ENCODE results near the gene A2ML1.

The A2ML1 gene

DNA sequence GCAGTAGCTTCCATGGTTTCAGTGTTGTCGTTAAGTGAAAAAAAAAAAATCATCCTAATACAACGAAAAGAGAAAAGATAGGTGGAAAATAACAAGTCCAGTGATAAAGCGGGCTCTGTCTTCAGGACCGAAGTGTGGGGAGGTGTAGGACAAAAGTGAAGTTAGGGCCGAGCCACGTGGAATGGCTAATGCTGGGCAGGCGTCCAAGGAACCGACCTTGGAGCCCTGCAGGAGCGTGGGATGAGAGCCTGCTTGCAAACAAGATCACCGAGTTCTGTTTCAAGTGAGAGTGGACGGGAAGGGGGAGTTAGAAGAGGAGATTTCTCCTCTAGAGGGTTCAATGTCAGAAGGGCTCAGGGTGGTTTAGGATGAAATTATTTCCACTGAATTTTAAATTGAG, 22.2 kb downstream of the A2ML1 start:
- Histone ChIP-seq H4K20me1 (ENCODE audit: control insufficient read depth, insufficient read depth, low read depth, low read length) (no peaks in the 10 kb centered on the region), H3K4me3 (ENCODE audit: low read length) (no peak overlapping the region), H3K9me3 (ENCODE audit: control insufficient read depth, insufficient read depth, low read length) (no peaks in the 10 kb centered on the region), H3K4me2 (ENCODE audit: low read length) (no peak overlapping the region), H3K36me3 (ENCODE audit: control insufficient read depth, low read length) (no peaks in the 10 kb centered on the region), H3F3A (ENCODE audit: control insufficient read depth, insufficient read depth) (no peaks in the 10 kb centered on the region), H3K27ac (ENCODE audit: low read depth, low read length) (no peak overlapping the region), H3K4me1 (ENCODE audit: control insufficient read depth, low read length) (no peaks in the 10 kb centered on the region), H3K79me2 (ENCODE audit: control insufficient read depth, low read length) (no peaks in the 10 kb centered on the region), H3K9me2 (replicated peaks; ENCODE audit: control insufficient read depth, low read length) (no peaks in the 10 kb centered on the region), H3K27me3 (ENCODE audit: control insufficient read depth, low read length) (no peaks in the 10 kb centered on the region; the same call in 1 of the 2 replicates)
- TF ChIP-seq, protein P1, sequence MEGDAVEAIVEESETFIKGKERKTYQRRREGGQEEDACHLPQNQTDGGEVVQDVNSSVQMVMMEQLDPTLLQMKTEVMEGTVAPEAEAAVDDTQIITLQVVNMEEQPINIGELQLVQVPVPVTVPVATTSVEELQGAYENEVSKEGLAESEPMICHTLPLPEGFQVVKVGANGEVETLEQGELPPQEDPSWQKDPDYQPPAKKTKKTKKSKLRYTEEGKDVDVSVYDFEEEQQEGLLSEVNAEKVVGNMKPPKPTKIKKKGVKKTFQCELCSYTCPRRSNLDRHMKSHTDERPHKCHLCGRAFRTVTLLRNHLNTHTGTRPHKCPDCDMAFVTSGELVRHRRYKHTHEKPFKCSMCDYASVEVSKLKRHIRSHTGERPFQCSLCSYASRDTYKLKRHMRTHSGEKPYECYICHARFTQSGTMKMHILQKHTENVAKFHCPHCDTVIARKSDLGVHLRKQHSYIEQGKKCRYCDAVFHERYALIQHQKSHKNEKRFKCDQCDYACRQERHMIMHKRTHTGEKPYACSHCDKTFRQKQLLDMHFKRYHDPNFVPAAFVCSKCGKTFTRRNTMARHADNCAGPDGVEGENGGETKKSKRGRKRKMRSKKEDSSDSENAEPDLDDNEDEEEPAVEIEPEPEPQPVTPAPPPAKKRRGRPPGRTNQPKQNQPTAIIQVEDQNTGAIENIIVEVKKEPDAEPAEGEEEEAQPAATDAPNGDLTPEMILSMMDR (IDR thresholded peaks at IDR 0.05; ENCODE audit: low read depth, low read length, poor library complexity, severe bottlenecking) = no peak
- no peak for TF ChIP-seq EZH2phosphoT487 (IDR thresholded peaks at IDR 0.05; ENCODE audit: borderline replicate concordance, low read length)

DNA sequence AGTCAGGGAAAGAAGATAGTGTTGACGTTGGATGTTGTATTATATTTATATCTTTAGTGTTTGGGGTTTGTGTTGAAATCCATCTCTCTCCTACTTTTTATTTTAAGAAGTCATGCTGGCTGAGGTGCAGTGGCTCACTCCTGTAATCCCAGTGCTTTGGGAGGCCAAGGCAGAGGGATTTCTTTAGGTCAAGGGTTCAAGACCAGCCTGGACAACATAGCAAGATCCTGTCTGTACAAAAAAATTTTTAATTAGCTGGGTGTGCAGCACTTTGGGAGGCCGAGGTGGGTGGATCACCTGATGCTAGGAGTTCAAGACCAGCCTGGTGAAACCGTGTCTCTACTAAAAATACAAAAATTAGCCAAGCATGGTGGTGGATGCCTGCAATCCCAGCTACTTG, 23.9 kb downstream of the A2ML1 start:
- Histone ChIP-seq H3K79me2 (ENCODE audit: control insufficient read depth, low read length) (no peaks in the 10 kb centered on the region), H3K27ac (ENCODE audit: low read depth, low read length) (no peak overlapping the region), H3K4me1 (ENCODE audit: control insufficient read depth, low read length) (no peaks in the 10 kb centered on the region), H3F3A (ENCODE audit: control insufficient read depth, insufficient read depth) (no peaks in the 10 kb centered on the region), H3K27me3 (ENCODE audit: control insufficient read depth, low read length) (no peaks in the 10 kb centered on the region; the same call in 1 of the 2 replicates), H3K9me2 (replicated peaks; ENCODE audit: control insufficient read depth, low read length) (no peaks in the 10 kb centered on the region), H3K4me3 (ENCODE audit: low read length) (no peak overlapping the region), H3K4me2 (ENCODE audit: low read length) (no peak overlapping the region), H3K36me3 (ENCODE audit: control insufficient read depth, low read length) (no peaks in the 10 kb centered on the region), H3K9me3 (ENCODE audit: control insufficient read depth, insufficient read depth, low read length) (no peaks in the 10 kb centered on the region), H4K20me1 (ENCODE audit: control insufficient read depth, insufficient read depth, low read depth, low read length) (no peaks in the 10 kb centered on the region)
- TF ChIP-seq, protein P1 (IDR thresholded peaks at IDR 0.05; ENCODE audit: low read depth, low read length, poor library complexity, severe bottlenecking) = no peak
- TF ChIP-seq EZH2phosphoT487 (IDR thresholded peaks at IDR 0.05; ENCODE audit: borderline replicate concordance, low read length) = no peak

DNA sequence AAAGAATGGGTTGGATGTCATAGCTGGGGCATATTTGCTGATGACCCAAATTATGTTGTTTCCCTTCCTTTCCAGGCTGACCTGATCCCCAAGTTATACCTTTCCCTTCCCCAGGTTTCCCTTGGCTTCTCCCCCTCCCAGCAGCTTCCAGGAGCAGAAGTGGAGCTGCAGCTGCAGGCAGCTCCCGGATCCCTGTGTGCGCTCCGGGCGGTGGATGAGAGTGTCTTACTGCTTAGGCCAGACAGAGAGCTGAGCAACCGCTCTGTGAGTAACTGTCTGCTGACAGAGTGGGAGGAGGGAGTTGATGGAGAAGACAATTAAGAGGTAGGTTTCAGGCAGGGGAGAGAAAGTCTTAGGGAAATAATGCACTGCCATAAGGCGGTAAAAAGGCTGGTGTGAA, 25.0 kb downstream of the A2ML1 start:
- no peak overlapping the region for H3K4me3 ChIP-seq (ENCODE audit: low read length)
- TF ChIP-seq, protein P1 (IDR thresholded peaks at IDR 0.05; ENCODE audit: low read depth, low read length, poor library complexity, severe bottlenecking) = no peak
- TF ChIP-seq EZH2phosphoT487 (IDR thresholded peaks at IDR 0.05; ENCODE audit: borderline replicate concordance, low read length) = no peak
- no peaks in the 10 kb centered on the region for H3K36me3 ChIP-seq (ENCODE audit: control insufficient read depth, low read length)
- no peaks in the 10 kb centered on the region for H4K20me1 ChIP-seq (ENCODE audit: control insufficient read depth, insufficient read depth, low read depth, low read length)
- H3K27ac ChIP-seq (ENCODE audit: low read depth, low read length) = no peak overlapping the region
- H3K9me3 ChIP-seq (ENCODE audit: control insufficient read depth, insufficient read depth, low read length) = no peaks in the 10 kb centered on the region
- H3K79me2 ChIP-seq (ENCODE audit: control insufficient read depth, low read length) = no peaks in the 10 kb centered on the region
- H3K27me3 ChIP-seq (ENCODE audit: control insufficient read depth, low read length) = no peaks in the 10 kb centered on the region; the same call in 1 of the 2 replicates
- no peaks in the 10 kb centered on the region for H3F3A ChIP-seq (ENCODE audit: control insufficient read depth, insufficient read depth)
- no peaks in the 10 kb centered on the region for H3K4me1 ChIP-seq (ENCODE audit: control insufficient read depth, low read length)
- no peaks in the 10 kb centered on the region for H3K9me2 ChIP-seq (replicated peaks; ENCODE audit: control insufficient read depth, low read length)
- no peak overlapping the region for H3K4me2 ChIP-seq (ENCODE audit: low read length)
